SW480 (cell line): ENCODE measurements around the gene USP6NL.
"Not testable (repeated sequence)": the region's sequence is repeated elsewhere in the genome, so short reads cannot be mapped to it uniquely, and the experiment has no call there.

Experiments used
- DNase-seq: peaks from one replicate; pipeline ENCODE4 v3.0.0-alpha.2; 2016; ENCODE audit warnings: low spot score

The USP6NL gene

DNA sequence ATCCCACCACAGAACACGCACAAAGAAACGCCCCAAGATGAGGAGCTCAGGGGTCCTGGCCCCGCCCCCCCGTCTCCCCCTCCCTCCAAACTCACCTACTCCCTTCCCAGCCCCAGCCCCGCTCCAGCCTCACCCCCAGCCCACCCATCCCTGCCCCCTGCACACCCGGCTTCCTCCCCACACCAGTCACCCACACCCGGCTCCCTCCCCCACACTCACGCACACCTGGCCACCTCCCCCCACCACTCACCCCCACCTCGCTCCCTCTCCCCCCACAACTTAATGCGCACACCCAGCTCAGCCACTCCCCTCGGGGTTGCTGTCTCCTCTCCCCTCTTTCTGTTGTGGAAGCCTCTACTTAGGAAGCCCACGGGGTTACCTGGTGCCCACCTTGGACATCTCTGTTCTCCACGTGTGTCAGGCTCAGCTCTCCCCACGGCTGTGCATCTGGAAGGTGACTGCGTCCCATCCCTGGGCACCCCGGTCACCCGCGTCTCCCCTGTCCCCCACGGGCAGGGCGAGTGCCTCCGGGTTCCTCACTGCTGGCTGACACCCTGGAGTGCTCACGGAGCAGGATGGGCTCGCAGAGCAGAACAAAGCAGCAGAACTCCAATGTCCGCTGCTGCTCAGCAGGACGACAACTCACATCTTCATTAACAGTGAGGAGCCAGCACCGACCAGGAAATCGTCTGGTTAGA lies 166.8 kb downstream of the USP6NL start:
- no peak for DNase-seq

- DNase-seq = no peak
Measured at GRCh38 chr10:11444155-11444530, 167.3 kb downstream of the USP6NL start.

- DNase-seq = no peak
Measured at GRCh38 chr10:11443468-11444154, 167.8 kb downstream of the USP6NL start.

GRCh38 chr10:11442001-11442773 lies 169.3 kb downstream of the USP6NL start:
- no peak for DNase-seq

DNA sequence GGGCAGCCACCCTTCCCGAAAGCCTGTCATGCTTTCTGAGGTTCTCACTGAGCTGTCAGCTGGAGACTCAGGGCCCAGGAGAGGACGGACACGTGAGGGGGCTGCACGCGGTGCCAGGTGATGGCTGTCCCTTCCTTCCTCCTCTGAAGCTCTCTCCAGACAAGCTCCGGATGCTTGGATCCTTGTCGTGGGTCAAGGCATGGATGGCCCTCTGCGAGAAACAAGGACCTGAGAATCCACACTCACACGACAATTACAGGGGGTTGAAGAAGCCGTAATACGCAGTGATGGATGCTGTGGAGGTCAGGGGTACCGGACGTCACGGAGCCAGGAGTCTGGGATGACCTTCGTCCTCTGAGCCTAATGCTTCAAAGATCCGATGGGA lies 170.3 kb downstream of the USP6NL start:
- DNase-seq = no peak

- no peak for DNase-seq
Measured at GRCh38 chr10:11440250-11441150, 170.9 kb downstream of the USP6NL start.

GRCh38 chr10:11439523-11440053 lies 171.9 kb downstream of the USP6NL start:
- DNase-seq = no peak

DNA sequence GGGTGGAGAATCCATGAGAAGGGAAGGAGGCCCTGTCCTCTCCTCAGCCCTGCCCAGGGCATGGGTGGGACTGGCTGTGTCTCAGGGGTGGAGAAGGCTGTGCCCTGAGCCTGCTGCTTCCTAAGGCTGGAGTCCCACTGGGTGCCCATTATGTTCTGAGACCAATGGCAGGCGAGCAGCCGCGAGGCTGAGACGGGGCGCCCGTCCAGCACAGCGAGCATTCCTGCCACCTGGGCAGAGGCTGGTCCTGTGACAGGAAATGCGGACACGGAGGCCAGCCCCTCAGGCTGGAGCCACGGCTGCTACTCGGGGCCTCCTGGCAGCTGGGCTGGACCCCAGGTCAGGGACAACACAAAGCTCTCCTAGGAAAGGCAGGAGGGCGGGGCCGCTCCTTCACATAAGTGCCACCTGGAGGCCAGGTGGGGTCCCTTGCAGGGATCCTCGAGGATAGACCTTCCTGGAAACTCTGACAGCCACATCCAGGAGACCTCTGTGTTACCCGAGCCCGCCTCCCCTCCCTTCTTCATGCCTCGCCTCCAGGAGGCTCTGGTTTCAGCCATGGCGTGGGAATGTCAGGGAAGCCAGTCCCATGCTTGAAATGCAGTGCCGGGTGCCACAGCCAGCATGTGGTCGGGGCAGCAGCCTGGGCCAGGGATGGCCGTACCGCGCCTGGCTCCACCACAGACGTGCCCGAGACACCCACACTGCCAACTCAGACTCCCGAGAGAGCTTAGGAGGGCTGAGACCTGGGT lies 173.9 kb downstream of the USP6NL start:
- no peak for DNase-seq

DNA sequence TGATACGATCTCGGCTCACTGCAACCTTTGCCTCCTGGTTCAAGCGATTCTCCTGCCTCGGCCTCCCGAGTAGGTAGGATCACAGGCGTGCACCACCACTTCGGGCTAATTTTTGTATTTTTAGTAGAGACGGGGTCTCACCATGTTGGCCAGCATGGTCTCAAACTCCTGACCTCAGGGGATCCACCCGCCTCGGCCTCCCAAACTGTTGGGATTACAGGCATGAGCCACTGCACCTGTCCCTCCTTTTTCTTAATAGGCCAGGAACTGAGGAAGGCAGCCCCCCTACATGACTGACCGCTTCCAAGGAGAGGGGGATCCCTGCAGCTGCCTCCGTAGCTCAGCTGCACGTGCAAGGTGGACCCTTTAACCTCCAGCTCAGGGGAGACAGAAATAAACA lies 175.0 kb downstream of the USP6NL start:
- not testable (repeated sequence) for DNase-seq

DNA sequence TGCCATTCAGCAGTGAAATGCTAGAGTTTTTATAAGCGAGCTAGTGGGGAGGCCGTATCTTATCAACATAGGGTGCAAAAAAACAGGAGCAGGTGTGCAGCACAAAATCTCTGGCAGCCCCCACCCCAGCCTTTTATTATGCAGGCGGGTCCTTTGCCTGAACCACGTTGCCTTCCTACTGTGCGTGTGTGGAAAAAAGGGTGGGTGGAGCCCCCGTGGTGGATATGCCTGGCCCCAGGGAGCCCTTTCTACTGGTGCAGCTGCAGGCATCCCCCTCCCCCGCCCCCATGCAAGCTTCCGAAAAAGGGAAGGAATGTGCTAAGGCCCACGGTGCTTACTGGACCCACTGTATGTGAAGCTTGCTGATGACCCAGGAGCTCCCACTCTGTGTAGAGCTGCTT lies 175.9 kb downstream of the USP6NL start:
- no peak for DNase-seq

GRCh38 chr10:11434324-11434723 lies 177.1 kb downstream of the USP6NL start:
- DNase-seq = peak; percentile 8

- DNase-seq = no peak
Measured at GRCh38 chr10:11433657-11434056, 177.8 kb downstream of the USP6NL start.

GRCh38 chr10:11431216-11431555 lies 180.3 kb downstream of the USP6NL start:
- DNase-seq = no peak

GRCh38 chr10:11430421-11431215 lies 180.8 kb downstream of the USP6NL start:
- DNase-seq = no peak

- peak; percentile 25 for DNase-seq
Measured at GRCh38 chr10:11429439-11430052, 181.9 kb downstream of the USP6NL start.

- no peak for DNase-seq
Measured at GRCh38 chr10:11425676-11426075, 185.8 kb downstream of the USP6NL start.

DNA sequence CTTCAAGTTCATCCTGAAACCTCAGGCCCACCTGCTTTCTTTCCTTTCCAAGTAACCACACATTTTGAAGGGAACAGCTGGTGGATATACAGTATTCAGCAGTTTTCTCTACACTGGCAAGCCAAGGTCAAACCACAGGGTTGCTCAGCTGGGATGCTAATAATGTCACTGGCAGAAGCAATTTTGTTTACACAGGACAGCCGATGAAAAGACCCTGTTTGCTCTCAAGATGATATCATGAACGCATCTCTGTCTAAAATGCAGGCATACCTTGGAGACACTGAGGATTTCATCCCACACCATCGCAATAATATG lies 186.2 kb downstream of the USP6NL start:
- no peak for DNase-seq

DNA sequence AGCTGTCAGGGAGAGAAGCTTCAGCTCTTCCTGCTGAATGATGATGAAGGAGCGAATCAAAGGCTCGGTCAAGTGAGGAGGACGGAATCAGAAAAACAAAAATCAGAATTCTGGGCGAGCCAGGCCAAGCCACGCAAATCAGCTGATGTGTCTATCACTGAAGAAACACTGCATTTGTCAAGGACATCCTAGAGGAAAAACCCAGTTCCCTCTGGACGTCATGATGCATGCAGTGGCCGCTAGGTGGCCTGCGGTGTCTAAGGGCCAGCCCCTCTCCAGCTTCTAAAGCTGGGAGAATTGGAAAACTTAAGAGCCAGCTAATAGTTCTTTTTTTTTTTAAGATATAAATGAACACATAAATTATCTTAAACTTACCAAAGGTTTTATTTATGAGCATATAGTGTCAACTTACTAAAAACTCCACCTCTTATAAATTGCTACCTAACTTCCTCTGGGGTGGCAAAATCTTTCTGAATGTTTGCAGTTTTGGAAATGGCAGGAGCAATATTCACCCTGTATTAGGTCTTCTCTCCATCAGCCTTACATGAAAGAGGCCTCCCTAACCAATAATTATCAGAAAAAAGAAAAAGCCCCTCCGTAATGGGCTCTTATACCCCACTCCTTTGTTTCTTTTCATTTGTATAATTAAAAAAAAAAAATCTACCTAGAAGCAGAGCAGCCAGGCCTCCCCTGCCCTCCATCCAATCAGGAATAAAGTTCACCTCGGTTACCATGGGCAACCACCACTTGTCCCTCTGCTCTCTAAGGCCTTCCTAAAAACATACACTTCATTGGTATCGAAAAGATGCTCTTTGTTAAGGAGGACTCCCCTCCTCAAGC lies 186.8 kb downstream of the USP6NL start:
- DNase-seq = peak; percentile 32

GRCh38 chr10:11416974-11417373 lies 194.5 kb downstream of the USP6NL start:
- DNase-seq = no peak
